Stimulated activated naive CD4-positive, alpha-beta T cell treated with Interleukin-2 at 50 U/mL for 16 hours (primary cell): Measurements from ENCODE around the gene HOXC12.
A peak's percentile ranks its signal among the peaks of the same experiment; 100 is the strongest.

ENCODE experiments used
- DNase-seq: peaks from one replicate; lab custom pipeline; 2025; lab: John Stamatoyannopoulos, UW

Gene HOXC12

GRCh38 chr12:53996240-53997203 lies 41.8 kb downstream of the HOXC12 start:
- no peak for DNase-seq

GRCh38 chr12:53997204-53998109 lies 42.8 kb downstream of the HOXC12 start:
- no peak for DNase-seq

- no peak for DNase-seq
Measured at GRCh38 chr12:53998110-53998899, 43.6 kb downstream of the HOXC12 start.

GRCh38 chr12:53998900-53999236 lies 44.2 kb downstream of the HOXC12 start:
- no peak for DNase-seq

GRCh38 chr12:53999559-54000115 lies 44.9 kb downstream of the HOXC12 start:
- DNase-seq: no peak

- no peak for DNase-seq
Measured at GRCh38 chr12:54000116-54001114, 45.7 kb downstream of the HOXC12 start, which contains the start of gene HOXC9. Gene HOXC9 (plus strand): TSS chr12:54000161. CDS start chr12:54000189, 28 bp downstream.

GRCh38 chr12:54001283-54002187 lies 46.8 kb downstream of the HOXC12 start:
- no peak for DNase-seq

GRCh38 chr12:54002278-54002914 lies 47.7 kb downstream of the HOXC12 start:
- no peak for DNase-seq

GRCh38 chr12:54002915-54003389 lies 48.2 kb downstream of the HOXC12 start:
- DNase-seq: no peak

GRCh38 chr12:54003625-54004024 lies 48.9 kb downstream of the HOXC12 start:
- DNase-seq: no peak

- DNase-seq: no peak
Measured at GRCh38 chr12:54004063-54004840, 49.5 kb downstream of the HOXC12 start.

- DNase-seq: no peak
Measured at GRCh38 chr12:54004841-54005530, 50.3 kb downstream of the HOXC12 start.

- no peak for DNase-seq
Measured at GRCh38 chr12:54005531-54005852, 50.8 kb downstream of the HOXC12 start.

GRCh38 chr12:54005853-54006558 lies 51.3 kb downstream of the HOXC12 start:
- peak; percentile 78 for DNase-seq

GRCh38 chr12:54006559-54007220 lies 52.0 kb downstream of the HOXC12 start:
- DNase-seq: no peak
